ENCODE results near the gene CDC42BPG.

CDC42BPG gene

DNA sequence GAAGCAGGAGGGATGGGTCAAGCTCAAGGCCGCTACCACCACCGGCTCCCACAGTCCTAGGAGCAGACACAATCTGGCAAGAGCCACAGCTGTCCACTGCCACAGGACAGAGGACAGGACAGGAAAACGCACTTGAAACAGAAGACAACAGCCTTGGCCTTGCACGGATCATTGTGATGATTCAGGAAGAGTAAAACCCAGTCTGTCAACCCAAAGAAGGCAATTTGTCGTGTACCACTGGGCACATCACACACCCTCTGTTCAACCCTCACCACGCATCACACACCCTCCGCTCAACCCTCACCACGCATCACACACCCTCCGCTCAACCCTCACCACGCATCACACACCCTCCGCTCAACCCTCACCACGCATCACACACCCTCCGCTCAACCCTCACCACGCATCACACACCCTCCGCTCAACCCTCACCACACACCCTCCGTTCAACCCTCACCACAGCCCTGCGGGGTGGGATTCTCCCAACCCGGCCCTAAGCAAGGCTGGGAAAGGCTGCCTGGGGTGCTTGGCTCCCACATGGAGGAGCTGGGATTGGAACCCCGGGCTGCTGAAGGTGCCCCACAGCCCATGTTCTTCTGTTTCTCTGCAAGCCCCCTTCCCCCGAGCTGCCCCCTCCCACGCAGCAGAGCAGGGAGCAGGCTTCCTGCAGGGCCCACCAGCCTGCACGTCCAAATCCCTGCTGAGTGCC, 11.3 kb upstream of the CDC42BPG start:
- H3K9me3 ChIP-seq (ENCODE audit: low read length): no peaks in the 10 kb centered on the region
- no peaks in the 10 kb centered on the region for H3K27me3 ChIP-seq (ENCODE audit: insufficient read depth, low read length)
- no peak overlapping the region for H3K4me3 ChIP-seq (ENCODE audit: low read length)
- H3K4me1 ChIP-seq (ENCODE audit: insufficient read depth, low read length): peaks cover 9% of the 10 kb centered on the region
- H2AFZ ChIP-seq (ENCODE audit: low read depth, low read length): no peak overlapping the region
- H3K36me3 ChIP-seq (ENCODE audit: insufficient read depth, low read length): peaks cover 43% of the 10 kb centered on the region

DNA sequence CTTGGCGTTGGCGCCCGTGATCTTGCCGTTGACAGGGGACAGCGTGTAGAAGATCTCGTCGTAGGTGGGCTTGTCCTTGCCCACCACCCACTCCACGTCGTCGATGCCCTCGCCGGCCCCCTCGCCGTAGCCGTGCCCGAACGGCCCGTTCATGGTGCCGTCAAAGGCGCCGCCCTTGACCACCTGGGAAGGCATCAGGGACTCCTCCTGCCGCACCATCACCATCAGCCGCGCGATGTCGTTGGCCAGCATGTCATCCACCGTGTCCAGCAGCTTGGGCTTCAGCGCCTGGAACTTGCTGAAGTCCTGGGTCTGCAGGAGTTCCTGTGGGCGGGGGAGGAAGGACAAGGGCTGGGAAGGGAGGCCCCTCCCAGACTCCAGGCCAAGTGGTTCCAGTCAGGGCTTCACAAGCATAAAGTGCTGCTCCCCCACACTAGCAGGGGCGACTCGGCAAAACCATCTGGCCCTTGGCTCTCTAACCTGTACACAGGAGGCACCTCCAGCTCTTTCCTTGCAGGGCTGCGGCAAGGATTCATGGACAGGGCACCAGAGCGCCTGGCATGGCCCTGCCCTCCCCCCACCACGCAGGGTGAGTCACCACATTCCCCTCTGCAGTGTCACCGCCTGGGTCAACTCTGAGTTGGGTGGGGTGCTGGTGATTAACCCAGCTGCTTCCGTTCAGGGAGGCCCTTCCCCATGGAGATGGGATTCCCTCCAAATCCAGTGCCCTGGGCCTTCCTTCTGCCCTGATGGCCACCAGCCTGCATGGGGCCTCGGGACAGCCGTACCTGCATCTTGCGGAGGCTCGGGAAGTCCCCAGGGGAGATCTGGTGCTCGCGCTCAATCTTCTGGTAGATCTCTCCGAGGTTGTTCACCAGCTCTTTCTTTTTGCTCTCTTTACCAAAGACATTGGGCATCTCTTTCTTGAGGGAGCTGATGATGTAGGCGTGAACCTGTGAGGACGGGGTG, 10.4 kb upstream of the CDC42BPG start:
- Histone ChIP-seq H3K4me1 (ENCODE audit: insufficient read depth, low read length) (peaks cover 9% of the 10 kb centered on the region), H2AFZ (ENCODE audit: low read depth, low read length) (no peak overlapping the region), H3K27me3 (ENCODE audit: insufficient read depth, low read length) (no peaks in the 10 kb centered on the region), H3K9me3 (ENCODE audit: low read length) (no peaks in the 10 kb centered on the region), H3K4me3 (ENCODE audit: low read length) (no peak overlapping the region), H3K36me3 (ENCODE audit: insufficient read depth, low read length) (peaks cover 39% of the 10 kb centered on the region)

- no peak overlapping the region for H3K4me3 ChIP-seq (ENCODE audit: low read length)
- peaks cover 34% of the 10 kb centered on the region for H3K36me3 ChIP-seq (ENCODE audit: insufficient read depth, low read length)
- no peak overlapping the region for H2AFZ ChIP-seq (ENCODE audit: low read depth, low read length)
- peaks cover 9% of the 10 kb centered on the region for H3K4me1 ChIP-seq (ENCODE audit: insufficient read depth, low read length)
- H3K9me3 ChIP-seq (ENCODE audit: low read length): no peaks in the 10 kb centered on the region
- H3K27me3 ChIP-seq (ENCODE audit: insufficient read depth, low read length): no peaks in the 10 kb centered on the region
Measured at GRCh38 chr11:64854157-64854533, 9.7 kb upstream of the CDC42BPG start.

DNA sequence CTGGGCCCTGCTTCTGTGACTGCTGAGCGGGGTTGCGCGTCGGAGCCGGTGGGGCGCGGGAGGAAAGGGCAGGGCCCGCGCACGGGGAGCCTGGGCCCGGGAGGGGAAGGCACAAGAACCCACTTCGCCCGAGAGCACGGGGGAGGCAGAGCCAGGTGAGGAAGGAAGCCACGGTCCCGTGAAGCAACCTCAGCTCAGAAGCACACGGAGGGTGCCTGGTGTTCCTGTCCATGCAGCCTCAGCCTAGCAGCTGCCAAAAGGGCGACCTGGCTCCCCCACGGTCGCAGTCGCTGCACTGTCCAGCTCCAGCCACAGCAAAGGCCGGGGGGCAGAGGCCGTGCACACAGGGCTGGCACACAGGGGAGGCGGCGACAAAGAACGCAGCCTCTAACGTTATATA, 9.3 kb upstream of the CDC42BPG start:
- H3K4me1 ChIP-seq (ENCODE audit: insufficient read depth, low read length): peaks cover 9% of the 10 kb centered on the region
- H3K9me3 ChIP-seq (ENCODE audit: low read length): no peaks in the 10 kb centered on the region
- no peaks in the 10 kb centered on the region for H3K27me3 ChIP-seq (ENCODE audit: insufficient read depth, low read length)
- no peak overlapping the region for H2AFZ ChIP-seq (ENCODE audit: low read depth, low read length)
- peaks cover 33% of the 10 kb centered on the region for H3K36me3 ChIP-seq (ENCODE audit: insufficient read depth, low read length)
- no peak overlapping the region for H3K4me3 ChIP-seq (ENCODE audit: low read length)

GRCh38 chr11:64852804-64853509, 8.5 kb upstream of the CDC42BPG start:
- no peaks in the 10 kb centered on the region for H3K27me3 ChIP-seq (ENCODE audit: insufficient read depth, low read length)
- H3K4me3 ChIP-seq (ENCODE audit: low read length): no peak overlapping the region
- peaks cover 9% of the 10 kb centered on the region for H3K4me1 ChIP-seq (ENCODE audit: insufficient read depth, low read length)
- no peaks in the 10 kb centered on the region for H3K9me3 ChIP-seq (ENCODE audit: low read length)
- peaks cover 28% of the 10 kb centered on the region for H3K36me3 ChIP-seq (ENCODE audit: insufficient read depth, low read length)
- no peak overlapping the region for H2AFZ ChIP-seq (ENCODE audit: low read depth, low read length)

DNA sequence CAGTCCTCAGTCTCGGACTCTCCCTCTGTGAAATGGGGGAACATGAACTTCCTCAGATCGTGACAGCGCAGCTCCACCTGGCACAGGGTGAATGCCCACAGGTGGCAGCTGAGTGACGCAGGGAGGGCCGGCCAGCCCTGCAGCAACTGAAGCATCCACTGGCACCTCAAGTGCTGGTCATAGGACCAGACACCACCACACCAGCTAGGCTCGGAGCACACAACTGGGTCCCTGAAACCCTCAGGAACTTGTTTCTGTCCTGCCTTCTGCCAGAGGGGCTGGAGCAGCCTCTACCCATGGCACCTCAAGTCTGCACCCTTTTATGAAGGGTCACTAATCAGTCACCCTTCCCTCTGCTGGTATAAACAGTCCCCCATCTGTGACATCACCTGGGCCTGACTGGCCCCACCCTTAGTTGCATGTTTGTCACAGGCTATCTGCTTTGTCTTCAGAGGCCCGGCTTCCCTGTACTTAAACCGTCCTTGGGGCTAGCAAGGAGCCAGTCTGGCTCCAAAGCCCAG, 7.4 kb upstream of the CDC42BPG start:
- no peak overlapping the region for H3K4me3 ChIP-seq (ENCODE audit: low read length)
- no peaks in the 10 kb centered on the region for H3K27me3 ChIP-seq (ENCODE audit: insufficient read depth, low read length)
- no peak overlapping the region for H2AFZ ChIP-seq (ENCODE audit: low read depth, low read length)
- H3K4me1 ChIP-seq (ENCODE audit: insufficient read depth, low read length): peaks cover 9% of the 10 kb centered on the region
- H3K36me3 ChIP-seq (ENCODE audit: insufficient read depth, low read length): peaks cover 22% of the 10 kb centered on the region
- H3K9me3 ChIP-seq (ENCODE audit: low read length): no peaks in the 10 kb centered on the region

DNA sequence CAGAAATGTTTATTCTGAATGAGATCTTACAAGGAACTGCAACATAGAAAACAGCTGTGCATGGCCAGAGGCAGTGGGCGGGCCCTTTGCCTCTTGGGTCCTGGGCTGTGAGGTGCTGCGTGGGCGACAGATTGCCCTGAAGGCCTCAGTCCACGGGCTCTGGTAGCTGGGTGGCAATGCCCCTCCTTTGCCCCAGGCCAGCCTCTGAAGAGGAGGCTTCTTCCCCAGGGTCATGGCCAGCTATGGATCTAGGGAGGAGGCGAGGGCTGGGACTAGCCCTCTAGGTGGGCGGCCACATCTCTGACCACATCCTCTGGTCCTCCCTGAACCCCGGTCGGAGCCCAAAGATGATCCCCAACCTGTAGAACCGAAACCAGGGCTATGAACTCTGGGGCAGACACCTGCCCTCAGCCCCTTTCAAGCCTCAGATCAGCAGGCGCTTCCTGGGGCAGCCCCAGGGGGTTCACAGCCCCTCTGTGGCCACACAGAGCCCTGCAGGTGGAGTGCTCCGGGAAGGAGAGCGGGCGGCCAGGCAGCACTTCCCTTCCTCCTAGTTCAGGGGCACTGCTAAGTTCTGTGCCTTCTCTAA, 6.6 kb upstream of the CDC42BPG start:
- Histone ChIP-seq H3K36me3 (ENCODE audit: insufficient read depth, low read length) (peaks cover 15% of the 10 kb centered on the region), H3K27me3 (ENCODE audit: insufficient read depth, low read length) (no peaks in the 10 kb centered on the region), H2AFZ (ENCODE audit: low read depth, low read length) (no peak overlapping the region), H3K4me1 (ENCODE audit: insufficient read depth, low read length) (peaks cover 9% of the 10 kb centered on the region), H3K9me3 (ENCODE audit: low read length) (no peaks in the 10 kb centered on the region), H3K4me3 (ENCODE audit: low read length) (no peak overlapping the region)

DNA sequence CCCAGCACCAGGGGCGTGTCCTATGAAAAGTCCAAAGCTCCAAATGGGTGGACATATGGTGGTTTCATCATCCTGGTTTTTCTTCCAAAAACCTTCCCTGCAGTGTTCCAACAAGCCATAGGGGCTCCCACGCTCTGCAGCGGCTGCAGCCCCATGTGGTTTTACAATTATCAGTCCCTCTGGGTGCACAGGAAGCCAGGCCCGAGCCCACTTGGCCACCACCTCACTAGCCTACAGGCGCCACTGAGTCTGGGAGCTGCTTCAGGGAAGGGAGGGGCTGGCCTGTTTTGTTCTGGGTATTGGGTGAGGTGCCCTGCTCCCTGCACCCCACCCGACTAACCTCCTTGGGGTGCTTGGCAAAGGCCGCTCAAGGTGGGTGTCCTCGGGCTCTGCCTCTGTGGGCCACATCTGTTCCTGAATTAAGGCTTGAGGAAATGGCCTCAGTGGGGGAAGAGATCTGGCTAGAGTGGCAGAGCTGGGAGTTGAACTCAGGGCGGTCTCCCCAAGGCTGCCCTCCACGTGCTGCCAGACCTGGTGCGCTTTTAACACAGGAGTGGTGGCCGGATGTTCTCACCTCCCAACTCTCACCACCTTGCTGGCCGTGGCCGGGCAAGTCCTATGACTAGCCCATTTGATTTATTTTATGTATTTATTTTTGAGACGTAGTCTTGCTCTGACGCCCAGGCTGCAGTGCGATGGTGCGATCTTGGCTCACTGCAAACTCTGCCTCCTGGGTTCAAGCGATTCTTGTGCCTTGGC, 5.3 kb upstream of the CDC42BPG start:
- Histone ChIP-seq H3K4me3 (ENCODE audit: low read length) (no peak overlapping the region), H3K36me3 (ENCODE audit: insufficient read depth, low read length) (peaks cover 5% of the 10 kb centered on the region), H3K27me3 (ENCODE audit: insufficient read depth, low read length) (peaks cover 6% of the 10 kb centered on the region), H3K9me3 (ENCODE audit: low read length) (no peaks in the 10 kb centered on the region), H2AFZ (ENCODE audit: low read depth, low read length) (no peak overlapping the region), H3K4me1 (ENCODE audit: insufficient read depth, low read length) (peaks cover 9% of the 10 kb centered on the region)

- Histone ChIP-seq H3K27me3 (ENCODE audit: insufficient read depth, low read length) (peaks cover 9% of the 10 kb centered on the region), H3K36me3 (ENCODE audit: insufficient read depth, low read length) (no peaks in the 10 kb centered on the region), H3K4me1 (ENCODE audit: insufficient read depth, low read length) (peaks cover 9% of the 10 kb centered on the region), H3K4me3 (ENCODE audit: low read length) (no peak overlapping the region), H3K9me3 (ENCODE audit: low read length) (no peaks in the 10 kb centered on the region), H2AFZ (ENCODE audit: low read depth, low read length) (no peak overlapping the region)
Measured at GRCh38 chr11:64848826-64849597, 4.6 kb upstream of the CDC42BPG start.

- no peak overlapping the region for H3K4me3 ChIP-seq (ENCODE audit: low read length)
- H2AFZ ChIP-seq (ENCODE audit: low read depth, low read length): no peak overlapping the region
- H3K4me1 ChIP-seq (ENCODE audit: insufficient read depth, low read length): peaks cover 11% of the 10 kb centered on the region
- no peaks in the 10 kb centered on the region for H3K9me3 ChIP-seq (ENCODE audit: low read length)
- peaks cover 16% of the 10 kb centered on the region for H3K27me3 ChIP-seq (ENCODE audit: insufficient read depth, low read length)
- H3K36me3 ChIP-seq (ENCODE audit: insufficient read depth, low read length): no peaks in the 10 kb centered on the region
Measured at GRCh38 chr11:64848214-64848825, 3.9 kb upstream of the CDC42BPG start.

- H3K4me3 ChIP-seq (ENCODE audit: low read length): no peak overlapping the region
- H3K9me3 ChIP-seq (ENCODE audit: low read length): no peaks in the 10 kb centered on the region
- no peak overlapping the region for H2AFZ ChIP-seq (ENCODE audit: low read depth, low read length)
- peaks cover 21% of the 10 kb centered on the region for H3K27me3 ChIP-seq (ENCODE audit: insufficient read depth, low read length)
- no peaks in the 10 kb centered on the region for H3K36me3 ChIP-seq (ENCODE audit: insufficient read depth, low read length)
- H3K4me1 ChIP-seq (ENCODE audit: insufficient read depth, low read length): peaks cover 22% of the 10 kb centered on the region
Measured at GRCh38 chr11:64846998-64847666, 2.7 kb upstream of the CDC42BPG start.
